HEK293 (cell line): ENCODE results near the gene ZCCHC3.

Experiments used
- CTCF ChIA-PET: fragments of 350-600 bp; formaldehyde crosslinking; extraction: SDS; loops from one replicate; lab custom pipeline; 2021; ENCODE audit warnings: antibody characterized with exemption; lab: Yijun Ruan, JAX
- POLR2A ChIA-PET: fragments of 300-600 bp; formaldehyde crosslinking; extraction: SDS; loops from one replicate; lab custom pipeline; 2020; ENCODE audit warnings: antibody characterized with exemption, inconsistent platforms; lab: Yijun Ruan, JAX
- H3K27ac ChIP-seq: fragments of 200-500 bp; sonication (Bioruptor generic); 2 replicates; pipeline ENCODE4 v1.5.1; 2014; ENCODE audit warnings: low read depth, low read length, control low read depth, inconsistent platforms; ENCODE audit errors: extremely low read depth
- H3K36me3 ChIP-seq, 2 experiments: fragments of 200-500 bp in 1 of 2; sonication (Bioruptor generic) in 1 of 2; 1 replicate in 1 of 2; 2 replicates in 1 of 2; pipeline ENCODE4 v1.5.1; 2014 to 2017; ENCODE audit warnings: inconsistent platforms in 2 of 2, low read length in 2 of 2; ENCODE audit not compliant: control insufficient read depth in 2 of 2, insufficient read depth in 1 of 2
- H3K4me1 ChIP-seq: fragments of 200-500 bp; sonication (Bioruptor generic); 2 replicates; pipeline ENCODE4 v1.5.1; 2014; ENCODE audit warnings: mild to moderate bottlenecking, low read length, inconsistent platforms; ENCODE audit not compliant: control insufficient read depth, insufficient read depth
- H3K4me3 ChIP-seq: 2 replicates; pipeline ENCODE4 v1.5.1; 2011; ENCODE audit warnings: low read depth, mild to moderate bottlenecking, control low read depth, low read length, moderate library complexity
- H3K9me3 ChIP-seq: fragments of 200-500 bp; sonication (Bioruptor generic); 2 replicates; pipeline ENCODE4 v1.5.1; 2014; ENCODE audit warnings: low read depth, low read length, inconsistent platforms; ENCODE audit not compliant: control insufficient read depth, insufficient read depth
- BCL11B ChIP-seq: fragments of 450-650 bp; formaldehyde crosslinking; IDR thresholded peaks from 2 replicates; pipeline ENCODE4 v1.5.1; 2016; ENCODE audit warnings: low read depth, missing biosample characterization, missing genetic modification characterization
- GFI1B ChIP-seq: fragments of 450-650 bp; formaldehyde crosslinking; IDR thresholded peaks from 2 replicates; pipeline ENCODE4 v1.5.1; 2016; ENCODE audit warnings: missing biosample characterization, missing genetic modification characterization
- GLIS1 ChIP-seq: fragments of 450-650 bp; formaldehyde crosslinking; IDR thresholded peaks from 2 replicates; pipeline ENCODE4 v1.5.1; 2016; ENCODE audit warnings: missing biosample characterization, missing genetic modification characterization
- KLF1 ChIP-seq: fragments of 450-650 bp; formaldehyde crosslinking; IDR thresholded peaks from 2 replicates; pipeline ENCODE4 v1.5.1; 2016; ENCODE audit warnings: missing biosample characterization, missing genetic modification characterization
- KLF8 ChIP-seq: fragments of 450-650 bp; formaldehyde crosslinking; IDR thresholded peaks from 2 replicates; pipeline ENCODE4 v1.5.1; 2016; ENCODE audit warnings: missing biosample characterization, missing genetic modification characterization
- MZF1 ChIP-seq: fragments of 450-650 bp; formaldehyde crosslinking; IDR thresholded peaks from 2 replicates; pipeline ENCODE4 v1.5.1; 2017; ENCODE audit warnings: missing biosample characterization, missing genetic modification characterization, borderline replicate concordance
- SP7 ChIP-seq: fragments of 450-650 bp; formaldehyde crosslinking; IDR thresholded peaks from 2 replicates; pipeline ENCODE4 v1.5.1; 2016; ENCODE audit warnings: missing biosample characterization, missing genetic modification characterization
- ZBTB48 ChIP-seq: fragments of 450-650 bp; formaldehyde crosslinking; IDR thresholded peaks from 2 replicates; pipeline ENCODE4 v1.5.1; 2016; ENCODE audit warnings: missing biosample characterization, missing genetic modification characterization
- ZFHX2 ChIP-seq: fragments of 450-650 bp; formaldehyde crosslinking; conservative IDR thresholded peaks from 2 replicates; pipeline ENCODE4 v1.5.1; 2016; ENCODE audit warnings: missing biosample characterization, missing genetic modification characterization
- ZFP37 ChIP-seq: fragments of 450-650 bp; formaldehyde crosslinking; IDR thresholded peaks from 2 replicates; pipeline ENCODE4 v1.5.1; 2016; ENCODE audit warnings: missing biosample characterization, missing genetic modification characterization
- ZIC2 ChIP-seq: fragments of 450-650 bp; formaldehyde crosslinking; IDR thresholded peaks from 2 replicates; pipeline ENCODE4 v1.5.1; 2016; ENCODE audit warnings: missing biosample characterization, missing genetic modification characterization
- ZNF138 ChIP-seq: fragments of 450-650 bp; formaldehyde crosslinking; IDR thresholded peaks from 2 replicates; pipeline ENCODE4 v1.5.1; 2016; ENCODE audit warnings: missing biosample characterization, missing genetic modification characterization, borderline replicate concordance
- ZNF16 ChIP-seq: fragments of 450-650 bp; formaldehyde crosslinking; IDR thresholded peaks from 2 replicates; pipeline ENCODE4 v1.5.1; 2016; ENCODE audit warnings: low read depth, missing biosample characterization, missing genetic modification characterization
- ZNF184 ChIP-seq: fragments of 450-650 bp; IDR thresholded peaks from 2 replicates; pipeline ENCODE4 v1.5.1; 2018; ENCODE audit warnings: missing biosample characterization, mild to moderate bottlenecking, missing genetic modification characterization
- ZNF302 ChIP-seq: fragments of 450-650 bp; formaldehyde crosslinking; IDR thresholded peaks from 2 replicates; pipeline ENCODE4 v1.5.1; 2016; ENCODE audit warnings: missing biosample characterization, missing genetic modification characterization, low read depth
- ZNF335 ChIP-seq: fragments of 450-650 bp; formaldehyde crosslinking; conservative IDR thresholded peaks from 2 replicates; pipeline ENCODE4 v1.5.1; 2016; ENCODE audit warnings: missing biosample characterization, missing genetic modification characterization
- ZNF558 ChIP-seq: fragments of 450-650 bp; formaldehyde crosslinking; IDR thresholded peaks from 2 replicates; pipeline ENCODE4 v1.5.1; 2016; ENCODE audit warnings: missing biosample characterization, missing genetic modification characterization
- ZNF571 ChIP-seq: fragments of 450-650 bp; formaldehyde crosslinking; IDR thresholded peaks from 2 replicates; pipeline ENCODE4 v1.5.0; 2017; ENCODE audit warnings: missing biosample characterization, missing genetic modification characterization
- ZNF621 ChIP-seq: fragments of 450-650 bp; formaldehyde crosslinking; IDR thresholded peaks from 2 replicates; pipeline ENCODE4 v1.5.1; 2017; ENCODE audit warnings: missing biosample characterization, missing genetic modification characterization
- ZNF623 ChIP-seq: fragments of 450-650 bp; formaldehyde crosslinking; IDR thresholded peaks from 2 replicates; pipeline ENCODE4 v1.5.1; 2016; ENCODE audit warnings: missing biosample characterization, missing genetic modification characterization
- ZNF626 ChIP-seq: fragments of 450-650 bp; sonication (Bioruptor Pico); formaldehyde crosslinking; IDR thresholded peaks from 2 replicates; pipeline ENCODE4 v1.5.1; 2018; ENCODE audit warnings: missing biosample characterization, missing genetic modification characterization, inconsistent platforms
- ZNF670 ChIP-seq: fragments of 450-650 bp; formaldehyde crosslinking; IDR thresholded peaks from 2 replicates; pipeline ENCODE4 v1.5.1; 2016; ENCODE audit warnings: missing biosample characterization, missing genetic modification characterization, low read depth
- ZNF791 ChIP-seq: fragments of 450-650 bp; formaldehyde crosslinking; IDR thresholded peaks from 2 replicates; pipeline ENCODE4 v1.5.1; 2016; ENCODE audit warnings: missing biosample characterization, missing genetic modification characterization
- ZNF792 ChIP-seq: fragments of 450-650 bp; formaldehyde crosslinking; IDR thresholded peaks from 2 replicates; pipeline ENCODE4 v1.5.1; 2016; ENCODE audit warnings: missing biosample characterization, missing genetic modification characterization
- ZSCAN30 ChIP-seq: fragments of 450-650 bp; IDR thresholded peaks from 2 replicates; pipeline ENCODE4 v1.5.1; 2018; ENCODE audit warnings: missing biosample characterization, mild to moderate bottlenecking, missing genetic modification characterization, moderate library complexity
- TF ChIP-seq, protein P1 (sequence below): fragments of 450-650 bp; formaldehyde crosslinking; IDR thresholded peaks from 2 replicates; pipeline ENCODE4 v1.5.1; 2016; ENCODE audit warnings: missing biosample characterization, missing genetic modification characterization
- TF ChIP-seq, protein P2 (sequence below): fragments of 450-650 bp; formaldehyde crosslinking; IDR thresholded peaks from 2 replicates; pipeline ENCODE4 v1.5.1; 2016; ENCODE audit warnings: missing biosample characterization, missing genetic modification characterization
- TF ChIP-seq, protein P3 (sequence below): fragments of 450-650 bp; formaldehyde crosslinking; IDR thresholded peaks from 2 replicates; pipeline ENCODE4 v1.5.1; 2016; ENCODE audit warnings: missing biosample characterization, missing genetic modification characterization
- TF ChIP-seq, protein P4 (sequence below): fragments of 450-650 bp; formaldehyde crosslinking; IDR thresholded peaks from 2 replicates; pipeline ENCODE4 v1.5.1; 2016; ENCODE audit warnings: missing biosample characterization, missing genetic modification characterization

ZCCHC3 gene

DNA sequence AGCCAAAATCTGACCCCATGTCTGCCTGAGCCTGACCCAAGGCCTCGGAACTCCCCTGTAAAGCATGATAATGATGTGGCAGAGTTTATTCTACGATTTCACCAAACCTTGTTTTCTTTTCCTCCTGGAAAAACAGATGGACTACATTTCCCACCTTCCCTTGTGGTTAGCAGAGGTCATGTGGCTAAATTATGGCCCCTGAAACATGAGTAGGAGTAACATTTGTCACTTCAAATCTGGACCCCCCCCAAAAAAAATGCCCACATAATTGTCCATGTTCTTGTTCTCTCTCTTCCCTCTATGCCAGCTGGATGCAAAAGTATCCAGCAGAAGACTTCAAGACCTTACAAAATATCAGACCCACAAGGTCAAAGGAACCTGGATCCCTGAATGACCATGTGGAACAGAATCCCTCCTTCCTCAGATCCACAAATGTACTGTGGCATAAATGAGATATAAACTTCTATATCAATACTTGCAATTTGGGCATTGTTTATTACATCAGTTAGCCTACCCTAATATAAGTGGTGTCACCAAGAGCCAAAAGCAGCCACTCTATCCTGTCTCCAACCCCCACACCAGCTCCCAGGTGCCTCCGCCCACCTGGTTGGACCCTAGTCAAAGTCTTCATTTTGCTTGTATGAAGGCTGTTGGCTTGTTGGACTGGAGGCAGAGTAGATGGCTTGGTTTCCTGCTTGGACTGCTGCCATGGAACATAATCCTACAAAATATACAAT is 8.2 kb upstream of the ZCCHC3 start:
- Histone ChIP-seq H3K4me1 (peaks cover 10% of the 10 kb centered on the region), H3K4me3 (no peak overlapping the region), H3K9me3 (no peaks in the 10 kb centered on the region), H3K27ac (no peak overlapping the region), H3K36me3 (peaks cover 0 to 3% of the 10 kb centered on the region in 2 experiments; a peak in 2 of 3 replicates)
- ChIA-PET POLR2A (interaction anchor here (0.6 to 1.0 kb wide), 2 partner anchors 12 to 94 kb away, joined by 3 to 7 read pairs; no protein-coding TSS in a partner anchor), CTCF (interaction anchor here (0.7 kb wide), 2 partner anchors 39 to 41 kb away, joined by 3 to 4 read pairs; no protein-coding TSS in a partner anchor)
- TF ChIP-seq ZNF626 (tag by site-specific recombination): no peak
- TF ChIP-seq ZNF791 (tag by site-specific recombination): no peak
- no peak for TF ChIP-seq KLF8
- TF ChIP-seq ZNF335: peak; percentile 29; the same call in 1 of the 2 replicates
- TF ChIP-seq ZFP37 (tag by site-specific recombination): no peak
- TF ChIP-seq ZNF302: no peak
- TF ChIP-seq ZNF16 (tag by site-specific recombination): no peak
- TF ChIP-seq, protein P1, sequence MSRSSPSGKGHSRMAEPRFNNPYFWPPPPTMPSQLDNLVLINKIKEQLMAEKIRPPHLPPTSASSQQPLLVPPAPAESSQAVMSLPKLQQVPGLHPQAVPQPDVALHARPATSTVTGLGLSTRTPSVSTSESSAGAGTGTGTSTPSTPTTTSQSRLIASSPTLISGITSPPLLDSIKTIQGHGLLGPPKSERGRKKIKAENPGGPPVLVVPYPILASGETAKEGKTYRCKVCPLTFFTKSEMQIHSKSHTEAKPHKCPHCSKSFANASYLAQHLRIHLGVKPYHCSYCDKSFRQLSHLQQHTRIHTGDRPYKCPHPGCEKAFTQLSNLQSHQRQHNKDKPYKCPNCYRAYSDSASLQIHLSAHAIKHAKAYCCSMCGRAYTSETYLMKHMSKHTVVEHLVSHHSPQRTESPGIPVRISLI (tag by site-specific recombination): no peak
- TF ChIP-seq ZIC2: no peak
- TF ChIP-seq ZNF623 (tag by site-specific recombination): 0 out of 2 replicates have a peak, but pooled peaks have one; percentile 25
- peak; percentile 66 for TF ChIP-seq ZFHX2 (tag by site-specific recombination)
- TF ChIP-seq ZBTB48 (tag by site-specific recombination): no peak
- TF ChIP-seq MZF1 (tag by site-specific recombination): no peak
- TF ChIP-seq, protein P2, sequence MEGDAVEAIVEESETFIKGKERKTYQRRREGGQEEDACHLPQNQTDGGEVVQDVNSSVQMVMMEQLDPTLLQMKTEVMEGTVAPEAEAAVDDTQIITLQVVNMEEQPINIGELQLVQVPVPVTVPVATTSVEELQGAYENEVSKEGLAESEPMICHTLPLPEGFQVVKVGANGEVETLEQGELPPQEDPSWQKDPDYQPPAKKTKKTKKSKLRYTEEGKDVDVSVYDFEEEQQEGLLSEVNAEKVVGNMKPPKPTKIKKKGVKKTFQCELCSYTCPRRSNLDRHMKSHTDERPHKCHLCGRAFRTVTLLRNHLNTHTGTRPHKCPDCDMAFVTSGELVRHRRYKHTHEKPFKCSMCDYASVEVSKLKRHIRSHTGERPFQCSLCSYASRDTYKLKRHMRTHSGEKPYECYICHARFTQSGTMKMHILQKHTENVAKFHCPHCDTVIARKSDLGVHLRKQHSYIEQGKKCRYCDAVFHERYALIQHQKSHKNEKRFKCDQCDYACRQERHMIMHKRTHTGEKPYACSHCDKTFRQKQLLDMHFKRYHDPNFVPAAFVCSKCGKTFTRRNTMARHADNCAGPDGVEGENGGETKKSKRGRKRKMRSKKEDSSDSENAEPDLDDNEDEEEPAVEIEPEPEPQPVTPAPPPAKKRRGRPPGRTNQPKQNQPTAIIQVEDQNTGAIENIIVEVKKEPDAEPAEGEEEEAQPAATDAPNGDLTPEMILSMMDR: no peak
- TF ChIP-seq ZNF138 (tag by site-specific recombination): no peak
- no peak for TF ChIP-seq KLF1 (tag by site-specific recombination)
- TF ChIP-seq GLIS1: no peak
- no peak for TF ChIP-seq ZNF621 (tag by site-specific recombination)
- no peak for TF ChIP-seq ZNF571 (tag by site-specific recombination)
- TF ChIP-seq GFI1B: no peak

DNA sequence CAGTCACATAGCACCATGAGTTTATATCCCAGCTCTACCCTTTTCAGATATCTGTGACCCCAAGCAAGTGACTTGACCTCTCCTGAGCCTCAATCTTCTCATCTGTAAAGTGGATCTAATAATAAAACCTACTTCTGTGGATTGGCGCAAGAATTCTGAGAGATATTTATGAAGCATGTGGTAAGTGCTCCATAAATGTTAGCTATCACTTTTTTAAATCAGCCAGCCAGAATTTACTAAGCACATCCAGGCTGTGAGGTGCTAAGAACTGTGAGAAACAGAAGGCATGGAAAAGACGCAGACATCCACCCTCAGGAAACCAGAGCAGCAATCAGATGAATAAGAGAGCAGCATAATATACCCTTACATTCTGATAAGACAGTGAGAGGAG is 7.7 kb upstream of the ZCCHC3 start:
- Histone ChIP-seq H3K36me3 (peaks cover 0 to 3% of the 10 kb centered on the region in 2 experiments; a peak in 2 of 3 replicates), H3K27ac (peak overlapping the region; percentile 68), H3K4me1 (peaks cover 10% of the 10 kb centered on the region), H3K9me3 (no peaks in the 10 kb centered on the region), H3K4me3 (peak overlapping the region; percentile 57)
- CTCF ChIA-PET: interaction anchor here (0.7 kb wide), 2 partner anchors 38 to 41 kb away, joined by 3 to 4 read pairs; no protein-coding TSS in a partner anchor
- POLR2A ChIA-PET: interaction anchor here (1.0 kb wide), 1 partner anchor 11 kb away, joined by 7 read pairs; no protein-coding TSS in a partner anchor
- TF ChIP-seq, protein P1 (tag by site-specific recombination): no peak
- TF ChIP-seq ZNF792 (tag by site-specific recombination): no peak
- TF ChIP-seq, protein P3, sequence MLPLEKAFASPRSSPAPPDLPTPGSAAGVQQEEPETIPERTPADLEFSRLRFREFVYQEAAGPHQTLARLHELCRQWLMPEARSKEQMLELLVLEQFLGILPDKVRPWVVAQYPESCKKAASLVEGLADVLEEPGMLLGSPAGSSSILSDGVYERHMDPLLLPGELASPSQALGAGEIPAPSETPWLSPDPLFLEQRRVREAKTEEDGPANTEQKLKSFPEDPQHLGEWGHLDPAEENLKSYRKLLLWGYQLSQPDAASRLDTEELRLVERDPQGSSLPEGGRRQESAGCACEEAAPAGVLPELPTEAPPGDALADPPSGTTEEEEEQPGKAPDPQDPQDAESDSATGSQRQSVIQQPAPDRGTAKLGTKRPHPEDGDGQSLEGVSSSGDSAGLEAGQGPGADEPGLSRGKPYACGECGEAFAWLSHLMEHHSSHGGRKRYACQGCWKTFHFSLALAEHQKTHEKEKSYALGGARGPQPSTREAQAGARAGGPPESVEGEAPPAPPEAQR: no peak
- no peak for TF ChIP-seq ZNF558 (tag by site-specific recombination)
- TF ChIP-seq ZSCAN30: no peak
- no peak for TF ChIP-seq BCL11B (tag by site-specific recombination)
- no peak for TF ChIP-seq ZNF670 (tag by site-specific recombination)
- no peak for TF ChIP-seq GFI1B
- TF ChIP-seq ZNF184: no peak
- TF ChIP-seq SP7: no peak
- TF ChIP-seq, protein P4, sequence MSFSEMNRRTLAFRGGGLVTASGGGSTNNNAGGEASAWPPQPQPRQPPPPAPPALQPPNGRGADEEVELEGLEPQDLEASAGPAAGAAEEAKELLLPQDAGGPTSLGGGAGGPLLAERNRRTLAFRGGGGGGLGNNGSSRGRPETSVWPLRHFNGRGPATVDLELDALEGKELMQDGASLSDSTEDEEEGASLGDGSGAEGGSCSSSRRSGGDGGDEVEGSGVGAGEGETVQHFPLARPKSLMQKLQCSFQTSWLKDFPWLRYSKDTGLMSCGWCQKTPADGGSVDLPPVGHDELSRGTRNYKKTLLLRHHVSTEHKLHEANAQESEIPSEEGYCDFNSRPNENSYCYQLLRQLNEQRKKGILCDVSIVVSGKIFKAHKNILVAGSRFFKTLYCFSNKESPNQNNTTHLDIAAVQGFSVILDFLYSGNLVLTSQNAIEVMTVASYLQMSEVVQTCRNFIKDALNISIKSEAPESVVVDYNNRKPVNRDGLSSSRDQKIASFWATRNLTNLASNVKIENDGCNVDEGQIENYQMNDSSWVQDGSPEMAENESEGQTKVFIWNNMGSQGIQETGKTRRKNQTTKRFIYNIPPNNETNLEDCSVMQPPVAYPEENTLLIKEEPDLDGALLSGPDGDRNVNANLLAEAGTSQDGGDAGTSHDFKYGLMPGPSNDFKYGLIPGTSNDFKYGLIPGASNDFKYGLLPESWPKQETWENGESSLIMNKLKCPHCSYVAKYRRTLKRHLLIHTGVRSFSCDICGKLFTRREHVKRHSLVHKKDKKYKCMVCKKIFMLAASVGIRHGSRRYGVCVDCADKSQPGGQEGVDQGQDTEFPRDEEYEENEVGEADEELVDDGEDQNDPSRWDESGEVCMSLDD (tag by site-specific recombination): no peak
